HCT116 (cell line): ENCODE measurements around the gene SIL1. TPM values are rescaled to one million over a fixed set of nuclear protein-coding genes. Genes with fewer than 3 reads are reported as not detected.

Experiments
- ATAC-seq: fragments of 200-7000 bp; cut with Tn5 transposase; 2 replicates; pipeline ENCODE4 v1.9.1; 2020; ENCODE audit warnings: mild to moderate bottlenecking, moderate library complexity
- BruUV-seq: library from RNA; stranded (reverse); fragments of 400-500 nt; replicated peaks from 2 replicates; lab custom pipeline; 2021; lab: Mats Ljungman, UMichigan
- CTCF ChIA-PET: fragments of 300-600 bp; sonication (Branson Sonifier 250); formaldehyde crosslinking; loops from one replicate; lab custom pipeline; 2021; ENCODE audit warnings: antibody characterized with exemption; lab: Charles Lee
- POLR2A ChIA-PET: fragments of 300-600, 350-600 bp; sonication (Branson Sonifier 250); formaldehyde crosslinking; loops from one replicate; lab custom pipeline; 2021; ENCODE audit warnings: antibody characterized with exemption; lab: Charles Lee
- RAD21 ChIA-PET, 2 experiments: fragments of 300-600 bp; sonication (Branson Sonifier 250); formaldehyde crosslinking; loops; one replicate each; lab custom pipeline; 2023; ENCODE audit warnings: low total read pairs in 2 of 2; ENCODE audit not compliant: uncharacterized antibody in 2 of 2, unreplicated experiment in 2 of 2, low non-redundant PET in 1 of 2; lab: Charles Lee
- DNase-seq: peaks from one replicate; pipeline ENCODE4 v3.0.0-alpha.2; 2010; ENCODE audit warnings: low read depth, low spot score
- H2AFZ ChIP-seq: fragments of 200-600 bp; shearing (Covaris generic), sonication (generic); 2 replicates; pipeline ENCODE4 v1.6.1; 2017; ENCODE audit warnings: low read depth, mixed run types, mixed read lengths, antibody characterized with exemption, low read length; ENCODE audit not compliant: poor library complexity, severe bottlenecking
- H3K27ac ChIP-seq: 2 replicates; pipeline ENCODE4 v1.5.1; 2012; ENCODE audit warnings: low read depth, low read length
- H3K27me3 ChIP-seq: fragments of 200-600 bp; sonication (generic); 2 replicates; pipeline ENCODE4 v1.6.1; 2016; ENCODE audit warnings: mixed run types, low read length, mixed read lengths; ENCODE audit not compliant: insufficient read depth
- H3K36me3 ChIP-seq, 2 experiments: fragments of 200-500 bp in 1 of 2; fragments of 200-600 bp in 1 of 2; sonication (Bioruptor generic) in 1 of 2; sonication (generic) in 1 of 2; 2 replicates each; pipeline versions ENCODE4 v1.5.1 to v1.6.1; 2014 to 2016; ENCODE audit warnings: low read length in 2 of 2, inconsistent platforms in 1 of 2, mixed read lengths in 1 of 2, mixed run types in 1 of 2; ENCODE audit not compliant: insufficient read depth in 2 of 2, control insufficient read depth in 1 of 2
- H3K4me1 ChIP-seq, 2 experiments: fragments of 200-600 bp in 1 of 2; sonication (generic) in 1 of 2; 2 replicates each; pipeline versions ENCODE4 v1.5.1 to v1.6.1; 2012 to 2017; ENCODE audit warnings: low read length in 2 of 2, inconsistent platforms in 1 of 2, mild to moderate bottlenecking in 1 of 2, mixed read lengths in 1 of 2, mixed run types in 1 of 2, moderate library complexity in 1 of 2; ENCODE audit not compliant: insufficient read depth in 2 of 2, control insufficient read depth in 1 of 2
- H3K4me2 ChIP-seq: fragments of 200-600 bp; sonication (generic); 2 replicates; pipeline ENCODE4 v1.6.1; 2017; ENCODE audit warnings: mixed run types, low read length, mixed read lengths
- H3K4me3 ChIP-seq, 2 experiments: fragments of 200-600 bp in 1 of 2; sonication (generic) in 1 of 2; replicated peaks in 1 of 2; 2 replicates each; pipeline ENCODE4 v1.5.1; 2011 to 2016; ENCODE audit warnings: low read length in 2 of 2, control low read depth in 1 of 2, low read depth in 1 of 2, mild to moderate bottlenecking in 1 of 2, mixed read lengths in 1 of 2, mixed run types in 1 of 2
- H3K79me2 ChIP-seq: fragments of 200-600 bp; sonication (generic); 2 replicates; pipeline ENCODE4 v1.6.1; 2017; ENCODE audit warnings: mild to moderate bottlenecking, mixed run types, low read length, moderate library complexity, mixed read lengths; ENCODE audit not compliant: insufficient read depth
- H3K9ac ChIP-seq: fragments of 200-600 bp; sonication (generic); 2 replicates; pipeline ENCODE4 v1.6.1; 2016; ENCODE audit warnings: low read length, mixed read lengths
- H3K9me2 ChIP-seq: fragments of 200-600 bp; sonication (generic), shearing (Covaris generic); 2 replicates; pipeline ENCODE4 v1.6.1; 2017; ENCODE audit warnings: mixed run types, mild to moderate bottlenecking, moderate library complexity; ENCODE audit not compliant: insufficient read depth
- H3K9me3 ChIP-seq, 2 experiments: fragments of 200-500 bp in 1 of 2; fragments of 200-600 bp in 1 of 2; sonication (Bioruptor generic) in 1 of 2; sonication (generic) in 1 of 2; 2 replicates each; pipeline ENCODE4 v1.6.1; 2014 to 2017; ENCODE audit warnings: low read length in 2 of 2, mixed read lengths in 2 of 2, inconsistent platforms in 1 of 2, low read depth in 1 of 2, mild to moderate bottlenecking in 1 of 2, mixed run types in 1 of 2, moderate library complexity in 1 of 2; ENCODE audit not compliant: control insufficient read depth in 1 of 2, insufficient read depth in 1 of 2
- H4K20me1 ChIP-seq: fragments of 200-600 bp; sonication (generic), shearing (Covaris generic); 2 replicates; pipeline ENCODE4 v1.6.1; 2017; ENCODE audit warnings: mixed run types, mild to moderate bottlenecking, moderate library complexity; ENCODE audit not compliant: insufficient read depth
- POLR2AphosphoS5 ChIP-seq: IDR thresholded peaks from 2 replicates; pipeline ENCODE4 v1.6.1; 2011; ENCODE audit warnings: mild to moderate bottlenecking, low read depth, low read length, moderate library complexity
- RAD21 ChIP-seq: IDR thresholded peaks from 2 replicates; pipeline ENCODE4 v1.6.1; 2012; ENCODE audit warnings: low read depth, mild to moderate bottlenecking
- REST ChIP-seq: IDR thresholded peaks from 2 replicates; pipeline ENCODE4 v1.6.1; 2012; ENCODE audit warnings: low read depth
- SIN3A ChIP-seq: IDR thresholded peaks from 2 replicates; pipeline ENCODE4 v1.6.1; 2012; ENCODE audit warnings: low read depth
- SP1 ChIP-seq: IDR thresholded peaks from 2 replicates; pipeline ENCODE4 v1.6.1; 2012; ENCODE audit warnings: low read depth
- YY1 ChIP-seq: IDR thresholded peaks from 2 replicates; pipeline ENCODE4 v1.6.1; 2011; ENCODE audit warnings: low read length, low read depth, moderate library complexity, mild to moderate bottlenecking; ENCODE audit not compliant: insufficient replicate concordance; ENCODE audit errors: extremely low read depth
- ZBTB33 ChIP-seq: IDR thresholded peaks from 2 replicates; pipeline ENCODE4 v1.6.1; 2011; ENCODE audit warnings: mild to moderate bottlenecking, low read length, moderate library complexity; ENCODE audit not compliant: insufficient replicate concordance; ENCODE audit errors: extremely low read depth
- ZFX ChIP-seq: fragments of 450-650 bp; IDR thresholded peaks from 2 replicates; pipeline ENCODE4 v1.6.1; 2017
- intact Hi-C: fragments of 100-400 bp; cut with micrococcal nuclease; formaldehyde crosslinking; loops from 2 replicates; pipeline ENCODE4 v1.10.0; 2022
- total RNA-seq: library from RNA; stranded (reverse); gene quantifications from one replicate; pipeline ENCODE4 v1.2.1, GENCODE V29; 2021; ENCODE audit not compliant: unreplicated experiment

The SIL1 gene
- total RNA-seq, 1 experiment from 2014 or later = 34.0 TPM

GRCh38 chr5:138910546-138911185 lies 287.5 kb downstream of the SIL1 start:
- CTCF ChIA-PET = no interaction called here
- intact Hi-C loops = no loop called here

More at GRCh38 chr5:138910546-138911185, 287.5 kb downstream of the SIL1 start:
- Histone ChIP-seq H3K4me3 (no peak overlapping the region), H3K9me3 (no peaks in the 10 kb centered on the region), H3K79me2 (no peaks in the 10 kb centered on the region; the same call in 1 of the 2 replicates), H2AFZ (no peak overlapping the region), H3K36me3 (peaks cover 2 to 8% of the 10 kb centered on the region in 2 experiments; a peak in 1 of 4 replicates), H3K9me2 (no peaks in the 10 kb centered on the region), H3K27me3 (no peaks in the 10 kb centered on the region), H3K4me1 (no peaks in the 10 kb centered on the region), H3K27ac (no peak overlapping the region), H3K9ac (no peak overlapping the region), H4K20me1 (no peaks in the 10 kb centered on the region), H3K4me2 (no peak overlapping the region)
- BruUV-seq = no TSS peak
- POLR2A ChIA-PET = interaction anchor here (0.9 kb wide), 1 partner anchor 14 kb away, joined by 4 read pairs; no protein-coding TSS in a partner anchor
- no peak for DNase-seq
- ATAC-seq = no peak
- RAD21 ChIA-PET = interaction anchor here (0.7 kb wide), 2 partner anchors 126 to 353 kb away, joined by 4 to 5 read pairs; no protein-coding TSS in a partner anchor
- TF ChIP-seq SP1 = no peak
- TF ChIP-seq POLR2AphosphoS5 = no peak
- no peak for TF ChIP-seq REST
- no peak for TF ChIP-seq SIN3A
- no peak for TF ChIP-seq RAD21
- TF ChIP-seq ZFX = no peak
- no peak for TF ChIP-seq ZBTB33
- no peak for TF ChIP-seq YY1
